M059J (cell line): ENCODE measurements around the gene BRSK1. TPM values are rescaled to one million over a fixed set of nuclear protein-coding genes. Genes with fewer than 3 reads are reported as not detected.

ENCODE experiments used
- DNase-seq: peaks from one replicate; pipeline ENCODE4 v3.0.0-alpha.2; 2012; ENCODE audit warnings: low read depth
- total RNA-seq: library from RNA; depleted of rRNA; stranded (reverse); fragments of >200 nt; shearing (Covaris generic); gene quantifications from 2 replicates; pipeline ENCODE4 v1.2.3, GENCODE V29; 2014

Gene BRSK1
- total RNA-seq, 1 experiment from 2014 or later = 2.7 TPM

- peak; percentile 54 for DNase-seq
Measured at GRCh38 chr19:55304279-55304978, 20.6 kb downstream of the BRSK1 start.

GRCh38 chr19:55304980-55305379, 21.2 kb downstream of the BRSK1 start:
- DNase-seq = no peak

- peak; percentile 51 for DNase-seq
Measured at GRCh38 chr19:55305491-55305890, 21.7 kb downstream of the BRSK1 start.

- DNase-seq = no peak
Measured at GRCh38 chr19:55305983-55306562, 22.3 kb downstream of the BRSK1 start.

GRCh38 chr19:55306712-55307111, 22.9 kb downstream of the BRSK1 start:
- DNase-seq = no peak

GRCh38 chr19:55308281-55308680, 24.5 kb downstream of the BRSK1 start:
- DNase-seq = no peak

DNA sequence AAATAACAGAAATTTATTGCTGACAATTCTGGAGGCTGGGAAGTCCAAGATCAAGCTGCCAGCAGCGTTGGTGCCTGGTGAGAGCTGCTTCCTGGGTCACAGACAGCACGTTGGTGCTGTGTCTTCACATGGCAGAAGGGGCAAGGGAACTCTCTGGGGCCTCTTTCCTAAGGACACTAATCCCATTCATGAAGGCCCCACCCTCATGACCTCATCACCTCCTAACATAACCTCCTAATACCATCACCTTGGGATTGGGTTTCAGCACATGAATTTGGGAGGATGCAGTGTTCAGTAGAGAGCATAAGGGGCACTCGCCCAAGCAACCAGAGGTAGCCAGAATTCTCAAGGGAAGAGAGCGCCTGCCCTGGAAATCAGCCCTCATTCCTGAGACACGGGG, 25.7 kb downstream of the BRSK1 start:
- no peak for DNase-seq

DNA sequence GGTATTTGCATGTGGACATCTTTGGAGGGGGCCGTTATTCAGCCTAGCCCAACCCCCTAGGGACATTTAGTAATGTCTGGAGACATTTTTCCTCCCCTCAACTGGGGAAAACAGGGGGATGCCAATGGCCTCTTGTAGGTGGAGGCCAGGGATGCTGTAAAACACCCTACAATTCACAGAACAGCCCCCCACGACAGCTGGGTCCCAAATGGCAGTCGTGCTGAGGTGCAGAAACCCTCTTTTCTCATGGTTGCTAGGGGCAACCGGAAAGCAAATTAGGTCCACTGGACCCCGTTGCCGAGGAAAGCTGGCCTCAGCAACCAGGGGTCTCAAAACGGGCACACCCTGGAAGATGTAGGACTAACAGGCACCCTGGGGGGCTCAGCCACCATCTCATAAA, 26.7 kb downstream of the BRSK1 start:
- DNase-seq = no peak

- DNase-seq = no peak
Measured at GRCh38 chr19:55311397-55311796, 27.6 kb downstream of the BRSK1 start.

DNA sequence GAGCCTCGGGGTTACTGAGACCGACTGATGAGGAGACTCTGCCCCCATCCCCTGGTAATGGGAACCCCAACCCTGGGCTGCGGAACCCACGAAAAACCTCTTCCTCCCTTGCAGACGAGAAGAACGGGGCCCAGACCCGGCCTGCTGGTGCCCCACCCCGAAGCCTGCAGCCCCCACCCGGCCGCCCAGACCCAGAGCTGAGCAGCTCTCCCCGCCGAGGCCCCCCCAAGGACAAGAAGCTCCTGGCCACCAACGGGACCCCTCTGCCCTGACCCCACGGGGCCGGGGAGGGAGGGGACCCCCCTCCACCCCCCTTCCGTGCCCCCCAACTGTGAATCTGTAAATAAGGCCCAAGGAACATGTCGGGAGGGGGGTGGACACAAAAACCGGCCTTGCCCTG, 28.0 kb downstream of the BRSK1 start:
- DNase-seq = no peak

- DNase-seq = no peak
Measured at GRCh38 chr19:55312621-55313512, 29.1 kb downstream of the BRSK1 start.

DNA sequence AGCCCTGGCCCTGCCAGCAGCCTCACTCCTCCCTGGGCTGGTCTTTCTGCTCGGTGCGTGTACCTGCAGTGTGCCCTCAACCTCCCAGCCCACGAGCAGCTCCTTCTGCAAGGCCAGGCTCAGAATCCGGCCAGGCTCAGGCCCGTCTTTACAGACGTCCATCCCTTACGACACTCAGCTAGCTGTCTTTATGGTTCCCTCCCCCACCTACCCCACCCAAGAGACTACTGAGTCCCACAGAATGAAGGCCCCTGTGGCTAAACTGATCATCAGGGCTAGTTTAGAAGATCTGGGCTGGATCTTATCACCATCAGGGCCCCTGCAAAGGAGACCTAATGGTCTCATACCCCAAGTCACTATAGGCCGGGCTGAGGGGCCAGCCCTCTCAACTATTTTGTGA, 30.6 kb downstream of the BRSK1 start:
- no peak for DNase-seq

DNA sequence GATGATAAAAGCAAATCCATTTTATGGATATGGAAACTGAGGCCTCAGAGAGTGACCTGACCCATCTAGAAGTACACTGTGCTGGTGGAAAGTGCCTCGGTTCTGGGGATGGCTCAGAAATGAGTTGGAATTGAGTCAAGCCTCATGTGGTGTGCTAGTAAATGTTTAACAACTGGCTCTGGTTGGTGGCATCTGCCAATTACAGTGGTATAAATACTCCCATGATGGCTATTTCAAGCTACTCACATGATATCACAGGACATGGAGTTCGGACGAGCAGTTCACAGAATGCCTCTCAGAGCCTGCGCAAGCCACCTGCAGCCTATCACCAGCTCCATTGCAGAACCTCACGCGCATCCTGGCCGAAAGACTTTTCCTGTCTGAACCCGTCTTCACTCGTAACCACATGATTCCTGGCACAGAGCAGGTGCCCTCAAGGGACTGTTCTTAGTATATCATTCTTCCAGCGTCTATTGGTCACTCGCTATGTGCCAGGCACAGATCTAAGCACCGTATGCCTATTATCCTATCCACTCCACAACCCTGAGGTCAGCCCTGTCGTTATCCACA, 32.2 kb downstream of the BRSK1 start:
- DNase-seq = no peak

GRCh38 chr19:55316646-55317045, 32.8 kb downstream of the BRSK1 start:
- DNase-seq = no peak

- DNase-seq = peak; percentile 17
Measured at GRCh38 chr19:55319785-55320184, 36.0 kb downstream of the BRSK1 start.

DNA sequence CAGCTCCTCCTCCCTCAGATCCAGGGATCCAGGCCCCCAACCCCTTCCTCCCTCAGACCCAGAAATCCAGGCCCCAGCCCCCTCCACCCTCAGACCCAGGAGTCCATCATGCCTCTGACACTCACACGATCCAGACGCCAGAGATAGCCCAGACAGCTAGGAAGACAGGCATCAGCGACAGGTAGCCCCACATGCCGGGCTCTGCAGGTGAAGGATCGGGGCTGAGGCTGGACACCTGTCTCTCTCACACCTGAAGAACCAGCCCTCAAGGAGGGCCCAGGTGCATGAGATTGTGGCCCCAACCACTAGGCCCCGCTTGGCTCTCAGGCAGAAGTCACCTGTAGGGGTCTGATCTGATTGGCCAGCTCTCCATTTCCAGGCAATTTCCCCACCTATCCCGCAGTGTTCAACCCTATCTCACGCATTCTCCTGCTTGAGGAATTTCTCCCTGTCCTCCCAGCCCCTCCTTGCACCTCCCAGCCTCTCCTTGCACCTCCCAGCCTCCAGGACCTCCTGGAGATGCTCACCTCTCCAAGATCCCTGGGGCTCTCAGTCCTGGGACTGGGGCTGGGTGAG, 37.1 kb downstream of the BRSK1 start:
- DNase-seq = no peak

DNA sequence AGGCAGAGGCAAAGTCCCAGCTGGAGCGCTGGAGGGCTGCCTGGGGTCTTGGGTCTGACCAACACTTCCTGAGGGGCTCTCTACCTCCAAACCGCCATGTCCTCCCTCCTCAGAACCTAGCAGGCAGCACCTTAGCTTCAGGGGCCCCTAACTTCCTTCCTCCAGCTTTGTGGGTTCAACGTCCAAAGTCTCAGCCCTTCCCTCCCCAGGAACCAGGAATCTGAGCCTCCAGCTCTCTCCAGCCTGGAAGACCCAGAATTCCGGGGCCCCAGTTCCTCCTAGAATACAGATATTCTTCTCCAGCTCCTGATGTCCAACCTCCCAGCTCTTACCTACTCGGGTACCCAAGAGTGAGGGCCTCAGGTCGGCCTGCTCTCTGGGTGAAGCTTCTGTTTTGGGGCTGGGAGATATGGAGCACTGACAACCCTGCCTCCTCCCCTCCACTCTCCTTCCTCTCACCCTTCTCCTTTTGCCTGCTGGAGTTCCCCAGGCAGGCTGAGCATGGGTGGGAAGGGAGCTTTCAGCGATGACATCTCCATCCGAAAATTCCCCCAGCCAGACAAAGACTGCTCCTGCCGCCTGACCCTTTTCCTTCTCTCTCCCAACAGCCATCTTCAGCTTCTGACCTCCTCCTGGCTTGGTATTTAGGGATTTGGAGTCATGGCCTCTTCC, 37.8 kb downstream of the BRSK1 start:
- DNase-seq = no peak

DNA sequence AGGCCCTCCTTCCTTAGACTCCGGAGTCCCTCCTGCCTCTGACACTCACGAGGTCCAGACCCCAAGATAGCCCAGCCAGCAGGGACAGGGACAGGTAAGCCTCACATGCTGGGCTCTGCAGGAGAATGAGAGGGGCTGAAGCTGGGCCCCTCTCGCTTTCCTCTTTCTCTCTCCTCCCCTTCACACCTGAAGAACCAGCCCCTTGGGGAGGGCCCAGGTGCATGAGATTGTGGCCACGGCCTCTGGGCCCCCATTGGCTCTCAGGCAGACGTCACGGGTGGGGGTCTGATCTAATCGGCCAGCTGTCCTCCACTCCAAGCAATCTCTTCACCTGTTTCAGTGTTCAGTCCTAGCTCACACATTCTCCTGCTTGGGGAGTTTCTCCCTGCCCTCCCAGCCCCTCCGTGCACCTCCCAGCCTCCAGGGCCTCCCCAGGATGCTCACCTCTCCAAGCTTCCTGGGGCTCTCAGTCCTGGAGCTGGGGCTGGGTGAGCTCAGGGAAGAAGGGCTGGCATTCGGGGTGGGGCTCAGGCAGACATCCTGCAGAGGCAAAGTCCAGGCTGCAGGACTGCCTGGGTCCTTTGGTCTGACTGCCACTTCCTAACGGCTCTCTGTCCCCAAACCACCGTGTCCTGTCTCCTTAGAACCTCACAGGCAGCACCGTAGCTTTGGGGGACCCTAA, 38.5 kb downstream of the BRSK1 start:
- no peak for DNase-seq

GRCh38 chr19:55324662-55325061, 40.9 kb downstream of the BRSK1 start:
- no peak for DNase-seq

- DNase-seq = no peak
Measured at GRCh38 chr19:55325172-55325571, 41.4 kb downstream of the BRSK1 start, which contains the start of gene TMEM150B. TSS of gene TMEM150B (minus strand) at chr19:55325341. CDS start at chr19:55321036, 4,305 bp downstream.
